Measurements from ENCODE around the gene CLASP1.

DNA sequence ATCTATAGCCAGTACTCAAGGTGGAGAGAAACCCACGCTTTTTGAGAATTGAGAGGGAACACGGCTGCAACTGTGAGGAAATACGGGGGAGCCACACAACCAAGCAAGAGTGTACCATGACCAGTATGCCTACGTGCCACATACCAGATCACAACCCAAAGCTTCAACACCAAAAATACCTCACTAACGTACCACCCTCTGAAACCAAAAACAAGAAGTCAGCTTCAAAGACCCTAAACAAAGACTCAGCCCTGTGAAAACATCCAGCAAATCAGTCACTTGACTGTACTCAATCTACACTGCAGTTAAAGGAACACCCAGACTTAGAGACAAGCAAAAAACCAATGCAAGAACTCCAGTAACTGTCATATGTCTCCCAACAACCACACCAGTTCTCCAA is 101.6 kb downstream of the CLASP1 start:
- TF ChIP-seq, protein P1, sequence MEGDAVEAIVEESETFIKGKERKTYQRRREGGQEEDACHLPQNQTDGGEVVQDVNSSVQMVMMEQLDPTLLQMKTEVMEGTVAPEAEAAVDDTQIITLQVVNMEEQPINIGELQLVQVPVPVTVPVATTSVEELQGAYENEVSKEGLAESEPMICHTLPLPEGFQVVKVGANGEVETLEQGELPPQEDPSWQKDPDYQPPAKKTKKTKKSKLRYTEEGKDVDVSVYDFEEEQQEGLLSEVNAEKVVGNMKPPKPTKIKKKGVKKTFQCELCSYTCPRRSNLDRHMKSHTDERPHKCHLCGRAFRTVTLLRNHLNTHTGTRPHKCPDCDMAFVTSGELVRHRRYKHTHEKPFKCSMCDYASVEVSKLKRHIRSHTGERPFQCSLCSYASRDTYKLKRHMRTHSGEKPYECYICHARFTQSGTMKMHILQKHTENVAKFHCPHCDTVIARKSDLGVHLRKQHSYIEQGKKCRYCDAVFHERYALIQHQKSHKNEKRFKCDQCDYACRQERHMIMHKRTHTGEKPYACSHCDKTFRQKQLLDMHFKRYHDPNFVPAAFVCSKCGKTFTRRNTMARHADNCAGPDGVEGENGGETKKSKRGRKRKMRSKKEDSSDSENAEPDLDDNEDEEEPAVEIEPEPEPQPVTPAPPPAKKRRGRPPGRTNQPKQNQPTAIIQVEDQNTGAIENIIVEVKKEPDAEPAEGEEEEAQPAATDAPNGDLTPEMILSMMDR (conservative IDR thresholded peaks at IDR 0.05) = no peak
- no peak for TF ChIP-seq ZFX (IDR thresholded peaks at IDR 0.05)
